IMR-90 (cell line): ENCODE measurements around the gene MAP2K5. TPM values are rescaled to one million over a fixed set of nuclear protein-coding genes. Genes with fewer than 3 reads are reported as not detected.

Source experiments
- ATAC-seq: fragments of 200-7000 bp; cut with Tn5 transposase; 2 replicates; pipeline ENCODE4 v1.9.1; 2020; ENCODE audit warnings: low read depth, mild to moderate bottlenecking, moderate library complexity
- BruUV-seq: library from RNA; stranded (reverse); fragments of 400-500 nt; replicated peaks from 2 replicates; lab custom pipeline; 2021; lab: Mats Ljungman, UMichigan
- CTCF ChIA-PET: fragments of 300-600 bp; formaldehyde crosslinking; extraction: SDS; loops from one replicate; lab custom pipeline; 2021; ENCODE audit warnings: antibody characterized with exemption; lab: Yijun Ruan, JAX
- POLR2A ChIA-PET: fragments of 300-600 bp; sonication (Branson Sonifier 250); formaldehyde crosslinking; loops from one replicate; lab custom pipeline; 2022; ENCODE audit warnings: antibody characterized with exemption; ENCODE audit not compliant: unreplicated experiment; lab: Charles Lee
- DNase-seq: peaks from one replicate; pipeline ENCODE4 v3.0.0; 2013
- H2AFZ ChIP-seq: replicated peaks from 2 replicates; pipeline ENCODE3; 2013; ENCODE audit warnings: low read length, mild to moderate bottlenecking; ENCODE audit not compliant: poor library complexity
- H2AK5ac ChIP-seq: 2 replicates; pipeline ENCODE4 v1.6.1; 2013; ENCODE audit warnings: low read depth, low read length, inconsistent platforms
- H2AK9ac ChIP-seq: replicated peaks from 2 replicates; pipeline ENCODE3; 2013; ENCODE audit warnings: mild to moderate bottlenecking, low read depth, low read length, moderate library complexity; ENCODE audit not compliant: poor library complexity
- H2BK120ac ChIP-seq: 2 replicates; pipeline ENCODE4 v1.6.1; 2013; ENCODE audit warnings: low read depth, low read length, inconsistent platforms
- H2BK15ac ChIP-seq: 3 replicates; pipeline ENCODE4 v1.6.1; 2013; ENCODE audit warnings: low read depth, low read length, inconsistent platforms
- H2BK20ac ChIP-seq: 2 replicates; pipeline ENCODE4 v1.6.1; 2013; ENCODE audit warnings: low read depth, mild to moderate bottlenecking, inconsistent platforms, low read length, moderate library complexity
- H2BK5ac ChIP-seq: 2 replicates; pipeline ENCODE4 v1.6.1; 2013; ENCODE audit warnings: mild to moderate bottlenecking, low read depth, low read length, inconsistent platforms; ENCODE audit not compliant: poor library complexity, severe bottlenecking
- H3K14ac ChIP-seq: replicated peaks from 2 replicates; pipeline ENCODE4 v1.6.1; 2013; ENCODE audit warnings: low read depth, low read length, inconsistent platforms
- H3K18ac ChIP-seq: 2 replicates; pipeline ENCODE4 v1.6.1; 2013; ENCODE audit warnings: low read depth, low read length, control low read depth
- H3K23ac ChIP-seq: 2 replicates; pipeline ENCODE4 v1.6.1; 2013; ENCODE audit warnings: low read depth, low read length, inconsistent platforms
- H3K27ac ChIP-seq: 2 replicates; pipeline ENCODE4 v1.5.1; 2013; ENCODE audit warnings: mild to moderate bottlenecking, control low read depth, low read length; ENCODE audit not compliant: insufficient read depth
- H3K27me3 ChIP-seq: 2 replicates; pipeline ENCODE4 v1.6.1; 2013; ENCODE audit warnings: low read length; ENCODE audit not compliant: control insufficient read depth, insufficient read depth
- H3K36me3 ChIP-seq: 2 replicates; pipeline ENCODE4 v1.6.1; 2013; ENCODE audit warnings: low read length, mixed read lengths; ENCODE audit not compliant: control insufficient read depth, insufficient read depth
- H3K4ac ChIP-seq: 2 replicates; pipeline ENCODE4 v1.6.1; 2013; ENCODE audit warnings: low read depth, low read length, inconsistent platforms
- H3K4me1 ChIP-seq: 2 replicates; pipeline ENCODE4 v1.6.1; 2013; ENCODE audit warnings: low read length, mixed read lengths; ENCODE audit not compliant: control insufficient read depth, insufficient read depth
- H3K4me2 ChIP-seq: 2 replicates; pipeline ENCODE4 v1.6.1; 2013; ENCODE audit warnings: low read depth, mild to moderate bottlenecking, control low read depth, low read length, moderate library complexity
- H3K4me3 ChIP-seq: 2 replicates; pipeline ENCODE4 v1.5.1; 2013; ENCODE audit warnings: low read depth, mild to moderate bottlenecking, control low read depth, low read length, moderate library complexity; ENCODE audit not compliant: insufficient read depth
- H3K56ac ChIP-seq: 2 replicates; pipeline ENCODE4 v1.6.1; 2013; ENCODE audit warnings: low read length, inconsistent platforms; ENCODE audit not compliant: insufficient read depth; ENCODE audit errors: extremely low read depth
- H3K79me1 ChIP-seq, 2 experiments: 2 replicates each; pipeline ENCODE4 v1.6.1; 2013; ENCODE audit warnings: low read length in 2 of 2, inconsistent platforms in 1 of 2, low read depth in 1 of 2
- H3K9ac ChIP-seq: 2 replicates; pipeline ENCODE4 v1.6.1; 2013; ENCODE audit warnings: low read depth, low read length, control low read depth
- H3K9me1 ChIP-seq: 2 replicates; pipeline ENCODE4 v1.6.1; 2013; ENCODE audit warnings: low read length, inconsistent platforms; ENCODE audit not compliant: insufficient read depth
- H3K9me3 ChIP-seq: 2 replicates; pipeline ENCODE4 v1.6.1; 2013; ENCODE audit warnings: low read length; ENCODE audit not compliant: control insufficient read depth, insufficient read depth
- H4K20me1 ChIP-seq: 2 replicates; pipeline ENCODE4 v1.6.1; 2013; ENCODE audit warnings: low read length, inconsistent platforms; ENCODE audit not compliant: insufficient read depth
- H4K5ac ChIP-seq: 2 replicates; pipeline ENCODE4 v1.6.1; 2013; ENCODE audit warnings: mild to moderate bottlenecking, low read depth, low read length, control low read depth
- H4K8ac ChIP-seq, 2 experiments: 2 replicates each; pipeline ENCODE4 v1.6.1; 2013; ENCODE audit warnings: low read depth in 2 of 2, low read length in 2 of 2, control low read depth in 1 of 2, inconsistent platforms in 1 of 2
- H4K91ac ChIP-seq: 2 replicates; pipeline ENCODE4 v1.6.1; 2013; ENCODE audit warnings: low read depth, low read length, inconsistent platforms; ENCODE audit not compliant: insufficient read depth
- CEBPB ChIP-seq: IDR thresholded peaks from 2 replicates; pipeline ENCODE4 v1.6.1; 2012; ENCODE audit warnings: low read depth, low read length, improper control_type of control experiment
- CHD1 ChIP-seq: IDR thresholded peaks from 2 replicates; pipeline ENCODE4 v1.6.1; 2012; ENCODE audit warnings: low read depth, low read length, improper control_type of control experiment
- MAZ ChIP-seq: IDR thresholded peaks from 2 replicates; pipeline ENCODE4 v1.6.1; 2012; ENCODE audit warnings: low read depth, mild to moderate bottlenecking, low read length, improper control_type of control experiment, moderate library complexity, borderline replicate concordance
- MXI1 ChIP-seq: IDR thresholded peaks from 2 replicates; pipeline ENCODE4 v1.6.1; 2012; ENCODE audit warnings: low read depth, mild to moderate bottlenecking, low read length, moderate library complexity, borderline replicate concordance
- POLR2A ChIP-seq: IDR thresholded peaks from 2 replicates; pipeline ENCODE4 v1.6.1; 2012; ENCODE audit warnings: mild to moderate bottlenecking, low read depth, low read length
- RAD21 ChIP-seq: IDR thresholded peaks from 2 replicates; pipeline ENCODE4 v1.6.1; 2012; ENCODE audit warnings: low read length, improper control_type of control experiment
- RCOR1 ChIP-seq: IDR thresholded peaks from 2 replicates; pipeline ENCODE4 v1.6.1; 2012; ENCODE audit warnings: mild to moderate bottlenecking, low read length, improper control_type of control experiment; ENCODE audit not compliant: insufficient replicate concordance
- RFX5 ChIP-seq: IDR thresholded peaks from 2 replicates; pipeline ENCODE4 v1.8.0; 2012; ENCODE audit warnings: low read depth, mild to moderate bottlenecking, low read length, moderate library complexity
- SMC3 ChIP-seq: fragments of 150-350 bp; IDR thresholded peaks from 2 replicates; pipeline ENCODE4 v1.6.1; 2016; ENCODE audit warnings: low read depth, mild to moderate bottlenecking, antibody characterized with exemption, low read length, moderate library complexity
- WGBS, 2 experiments: methylation state at CpG; one replicate each; pipeline versions ENCODE4 v1.1.5 to v1.1.7; 2013; ENCODE audit warnings: missing lambda C conversion rate in 2 of 2; ENCODE audit not compliant: insufficient read length in 1 of 2; ENCODE audit errors: extremely low coverage in 2 of 2; 5-methylcytosine and 5-hydroxymethylcytosine counted together
- dilution Hi-C: fragments of 300-500 bp; cut with HindIII; formaldehyde crosslinking; loops from one replicate; pipeline ENCODE4 v1.14.3; 2018; ENCODE audit warnings: low sequenced_read_pairs; ENCODE audit not compliant: unreplicated experiment
- in situ Hi-C: fragments of 300-500 bp; cut with MboI; formaldehyde crosslinking; loops from 3 replicates; pipeline ENCODE4 v1.14.3; 2019; ENCODE audit warnings: low sequenced_read_pairs, inconsistent platforms, mixed read lengths
- intact Hi-C: fragments of 100-400 bp; cut with micrococcal nuclease; formaldehyde crosslinking; loops from 2 replicates; pipeline ENCODE4 v1.10.0; 2022
- polyA plus RNA-seq, 3 experiments: library from polyadenylated mRNA; depleted of rRNA; stranded (reverse); fragments of >200 nt; gene quantifications; 2 replicates each; pipeline ENCODE4 v1.2.3, GENCODE V29; 2012; ENCODE audit warnings: low replicate concordance in 1 of 3
- total RNA-seq: library from RNA; depleted of rRNA; stranded (reverse); fragments of >200 nt; gene quantifications from 2 replicates; pipeline ENCODE4 v1.2.3, GENCODE V29; 2012
- TF ChIP-seq, protein P1 (sequence below): fragments of 150-350 bp; IDR thresholded peaks from 2 replicates; pipeline ENCODE4 v1.6.1; 2017; ENCODE audit warnings: mild to moderate bottlenecking, antibody characterized with exemption, low read length, low read depth
- TF ChIP-seq, protein P2 (sequence below): fragments of 150-350 bp; IDR thresholded peaks from 2 replicates; pipeline ENCODE4 v1.6.1; 2016; ENCODE audit warnings: low read depth, mild to moderate bottlenecking, low read length, moderate library complexity, borderline replicate concordance

MAP2K5 gene
- total and polyA plus RNA-seq, 2 of the 4 experiments (the other 2 are of a cell fraction) = 1.6 to 6.1 TPM

DNA sequence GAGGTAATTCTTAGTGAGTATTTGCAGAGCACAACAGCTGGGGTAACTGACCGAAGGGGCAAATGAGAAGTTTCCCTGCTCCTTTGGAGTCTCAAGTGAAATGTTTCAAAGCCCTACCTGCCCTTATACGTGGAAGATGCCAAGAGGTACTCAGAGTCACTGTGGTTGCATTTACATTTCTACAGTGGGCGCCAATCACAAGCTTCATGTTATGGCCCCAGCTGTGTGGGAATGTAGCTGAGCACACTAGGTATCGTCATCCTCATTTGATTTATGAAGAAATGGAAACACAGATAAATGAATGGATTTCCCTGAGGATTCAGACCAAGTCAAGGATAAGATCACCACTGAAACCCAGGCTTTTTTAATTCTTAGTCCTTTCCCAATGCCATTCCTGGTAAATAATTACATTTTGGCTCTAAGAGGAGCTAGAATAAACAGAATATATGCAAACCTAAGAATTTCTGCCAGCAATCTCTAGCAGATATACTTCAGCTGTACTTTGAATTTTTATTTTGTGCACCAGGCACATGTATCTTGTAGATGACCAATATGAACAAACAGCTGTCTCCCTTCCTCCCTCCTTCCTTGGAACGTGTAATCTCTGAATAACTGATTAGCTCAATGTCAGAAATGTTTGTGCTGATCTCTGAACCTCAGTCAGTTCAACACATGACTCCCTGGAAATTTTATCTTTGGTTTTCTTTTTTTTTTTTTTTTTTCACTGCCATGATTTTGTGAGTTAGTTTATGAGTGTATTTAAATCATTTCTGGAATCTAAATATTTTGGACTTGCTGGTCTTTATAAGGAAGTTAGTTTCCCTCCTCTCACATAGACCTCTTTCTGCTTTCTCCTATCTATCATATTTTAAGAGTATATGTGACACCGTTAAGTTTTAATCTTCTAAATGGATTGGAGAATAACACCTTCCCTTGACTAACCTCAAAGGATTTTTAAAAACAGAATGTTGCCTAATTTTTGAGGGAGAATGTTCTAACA lies 69.2 kb downstream of the MAP2K5 start (continued):
- TF ChIP-seq, protein P1, sequence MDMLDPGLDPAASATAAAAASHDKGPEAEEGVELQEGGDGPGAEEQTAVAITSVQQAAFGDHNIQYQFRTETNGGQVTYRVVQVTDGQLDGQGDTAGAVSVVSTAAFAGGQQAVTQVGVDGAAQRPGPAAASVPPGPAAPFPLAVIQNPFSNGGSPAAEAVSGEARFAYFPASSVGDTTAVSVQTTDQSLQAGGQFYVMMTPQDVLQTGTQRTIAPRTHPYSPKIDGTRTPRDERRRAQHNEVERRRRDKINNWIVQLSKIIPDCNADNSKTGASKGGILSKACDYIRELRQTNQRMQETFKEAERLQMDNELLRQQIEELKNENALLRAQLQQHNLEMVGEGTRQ = no peak
- no peak for TF ChIP-seq CEBPB

DNA sequence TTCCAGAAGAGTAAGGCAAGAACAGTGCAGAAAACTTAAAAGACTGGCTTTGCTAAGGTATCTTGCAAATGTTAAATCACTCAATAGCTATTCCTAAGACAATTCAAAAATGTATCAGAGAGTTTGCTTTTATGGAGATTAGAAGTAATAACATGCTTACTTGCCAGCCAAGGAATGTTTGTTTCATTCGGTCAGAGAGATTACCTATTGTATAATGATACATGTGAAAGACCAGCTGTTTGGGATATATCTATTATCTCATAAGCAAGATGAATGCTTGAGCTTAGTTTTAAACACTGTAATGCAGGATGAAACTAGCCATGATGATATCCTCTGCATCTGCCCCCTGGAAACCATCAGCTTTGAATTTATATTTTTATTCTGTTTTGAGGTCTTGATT lies 70.7 kb downstream of the MAP2K5 start:
- no peak overlapping the region for H4K91ac ChIP-seq
- H3K79me1 ChIP-seq = no peaks in the 10 kb centered on the region
- dilution Hi-C loops = no loop called here
- no peak overlapping the region for H3K4ac ChIP-seq
- H3K9me3 ChIP-seq = no peaks in the 10 kb centered on the region
- no peak overlapping the region for H2BK5ac ChIP-seq
- no peak overlapping the region for H3K9ac ChIP-seq
- no peak overlapping the region for H2AK5ac ChIP-seq
- no peak overlapping the region for H3K4me2 ChIP-seq
- H3K4me3 ChIP-seq = no peak overlapping the region
- intact Hi-C loops = no loop called here
- WGBS, 2 experiments = no CpG with 5 or more reads among the region's 1 CpG
- no peak overlapping the region for H3K56ac ChIP-seq
- no peak overlapping the region for H3K23ac ChIP-seq
- H3K9me1 ChIP-seq = peaks cover 3% of the 10 kb centered on the region; the same call in 1 of the 2 replicates
- no peak overlapping the region for H4K8ac ChIP-seq
- ChIA-PET POLR2A (no interaction called here), CTCF (interaction anchor here (1.5 kb wide), 1 partner anchor 20 kb away, joined by 6 read pairs; no protein-coding TSS in a partner anchor)
- H3K36me3 ChIP-seq = no peaks in the 10 kb centered on the region
- H2BK15ac ChIP-seq = no peak overlapping the region
- no peak overlapping the region for H2AFZ ChIP-seq
- no peak overlapping the region for H3K18ac ChIP-seq
- no peaks in the 10 kb centered on the region for H4K20me1 ChIP-seq
- H2BK20ac ChIP-seq = no peak overlapping the region
- no peak overlapping the region for H4K5ac ChIP-seq
- H3K14ac ChIP-seq = no peak overlapping the region
- H2BK120ac ChIP-seq = no peak overlapping the region
- H3K27me3 ChIP-seq = no peaks in the 10 kb centered on the region
- BruUV-seq = no TSS peak
- in situ Hi-C loops = no loop called here
- ATAC-seq (no peak), DNase-seq (no peak)
- H3K4me1 ChIP-seq = peaks cover 7% of the 10 kb centered on the region; the same call in 1 of the 2 replicates
- H3K27ac ChIP-seq = no peak overlapping the region
- H2AK9ac ChIP-seq = no peak overlapping the region
- no peak for TF ChIP-seq RFX5
- TF ChIP-seq SMC3 = no peak
- no peak for TF ChIP-seq MAZ
- TF ChIP-seq RAD21 = no peak
- no peak for TF ChIP-seq CHD1
- no peak for TF ChIP-seq MXI1
- TF ChIP-seq POLR2A = no peak
- TF ChIP-seq, protein P1 = no peak
- TF ChIP-seq RCOR1 = no peak
- TF ChIP-seq, protein P2, sequence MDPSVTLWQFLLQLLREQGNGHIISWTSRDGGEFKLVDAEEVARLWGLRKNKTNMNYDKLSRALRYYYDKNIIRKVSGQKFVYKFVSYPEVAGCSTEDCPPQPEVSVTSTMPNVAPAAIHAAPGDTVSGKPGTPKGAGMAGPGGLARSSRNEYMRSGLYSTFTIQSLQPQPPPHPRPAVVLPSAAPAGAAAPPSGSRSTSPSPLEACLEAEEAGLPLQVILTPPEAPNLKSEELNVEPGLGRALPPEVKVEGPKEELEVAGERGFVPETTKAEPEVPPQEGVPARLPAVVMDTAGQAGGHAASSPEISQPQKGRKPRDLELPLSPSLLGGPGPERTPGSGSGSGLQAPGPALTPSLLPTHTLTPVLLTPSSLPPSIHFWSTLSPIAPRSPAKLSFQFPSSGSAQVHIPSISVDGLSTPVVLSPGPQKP = no peak
